ENCODE results near the gene UBD.
A peak's percentile ranks its signal among the peaks of the same experiment; 100 is the strongest.

Gene UBD

DNA sequence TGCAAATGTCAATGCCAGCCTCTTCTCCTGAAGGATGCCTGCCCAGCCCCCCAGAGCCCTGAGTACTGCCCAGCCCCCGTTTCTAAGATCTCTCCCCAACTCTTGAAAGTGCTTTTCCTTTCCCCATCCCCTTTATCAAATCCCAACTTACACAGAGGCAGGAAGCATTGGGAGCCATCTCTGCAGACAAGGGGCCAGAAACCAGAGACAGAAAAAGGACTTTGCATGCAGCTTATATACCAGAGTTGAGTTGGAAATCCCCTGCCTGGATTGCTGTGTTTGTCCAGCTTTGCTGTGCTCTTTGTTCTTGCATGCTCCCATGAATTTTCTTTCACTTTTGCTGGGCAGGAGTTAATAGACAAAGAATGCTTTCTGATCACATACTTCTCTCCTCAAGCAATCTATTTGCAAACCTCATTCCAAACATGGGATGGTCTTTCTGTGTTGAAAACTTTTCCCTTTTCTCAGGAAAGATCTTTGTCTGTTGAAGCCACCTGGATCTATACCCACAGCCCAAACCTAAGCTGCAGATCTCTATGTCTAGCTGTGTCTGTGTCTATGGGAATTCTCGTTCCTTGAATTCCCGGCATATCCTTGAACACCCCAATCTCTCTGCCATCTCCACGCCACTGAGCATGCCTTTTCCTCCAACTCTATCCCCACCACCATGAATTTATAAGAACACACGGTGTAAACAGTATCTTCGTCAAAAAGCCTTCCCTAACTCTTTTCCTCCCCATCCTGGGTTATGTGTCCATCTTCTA, at the start of gene UBD:
Gene UBD (minus strand): TSS at position 209 of the 764 bp plus-strand sequence. CDS start 31 bp downstream, at position 178.
- TF ChIP-seq, protein P1, sequence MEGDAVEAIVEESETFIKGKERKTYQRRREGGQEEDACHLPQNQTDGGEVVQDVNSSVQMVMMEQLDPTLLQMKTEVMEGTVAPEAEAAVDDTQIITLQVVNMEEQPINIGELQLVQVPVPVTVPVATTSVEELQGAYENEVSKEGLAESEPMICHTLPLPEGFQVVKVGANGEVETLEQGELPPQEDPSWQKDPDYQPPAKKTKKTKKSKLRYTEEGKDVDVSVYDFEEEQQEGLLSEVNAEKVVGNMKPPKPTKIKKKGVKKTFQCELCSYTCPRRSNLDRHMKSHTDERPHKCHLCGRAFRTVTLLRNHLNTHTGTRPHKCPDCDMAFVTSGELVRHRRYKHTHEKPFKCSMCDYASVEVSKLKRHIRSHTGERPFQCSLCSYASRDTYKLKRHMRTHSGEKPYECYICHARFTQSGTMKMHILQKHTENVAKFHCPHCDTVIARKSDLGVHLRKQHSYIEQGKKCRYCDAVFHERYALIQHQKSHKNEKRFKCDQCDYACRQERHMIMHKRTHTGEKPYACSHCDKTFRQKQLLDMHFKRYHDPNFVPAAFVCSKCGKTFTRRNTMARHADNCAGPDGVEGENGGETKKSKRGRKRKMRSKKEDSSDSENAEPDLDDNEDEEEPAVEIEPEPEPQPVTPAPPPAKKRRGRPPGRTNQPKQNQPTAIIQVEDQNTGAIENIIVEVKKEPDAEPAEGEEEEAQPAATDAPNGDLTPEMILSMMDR (IDR thresholded peaks at IDR 0.05; ENCODE audit: extremely low read depth, missing control alignments) = no peak
- peak; percentile 39 for DNase-seq (ENCODE audit: low spot score)

DNA sequence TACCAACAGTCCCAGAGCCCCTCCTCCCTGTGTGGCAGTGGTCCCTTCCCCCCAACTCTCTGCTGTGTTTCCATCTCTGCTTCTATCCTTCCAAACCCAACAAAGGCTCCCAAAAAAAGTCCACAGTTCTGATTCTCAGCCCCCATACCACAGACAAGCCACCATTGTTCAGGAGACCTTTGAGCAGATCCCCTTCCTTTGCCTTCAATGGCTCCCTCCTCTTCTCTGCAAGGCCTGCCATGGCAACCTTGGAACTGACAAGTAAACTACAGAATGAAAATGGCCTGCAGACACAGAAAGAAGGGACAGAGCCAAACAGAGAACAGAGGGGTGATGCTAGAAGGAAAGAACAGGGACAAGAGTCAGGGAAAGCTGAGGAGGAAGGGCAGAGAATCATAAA, 48.6 kb upstream of the UBD start:
- no peak for DNase-seq (ENCODE audit: low spot score)
- TF ChIP-seq, protein P1 (IDR thresholded peaks at IDR 0.05; ENCODE audit: extremely low read depth, missing control alignments) = no peak

DNA sequence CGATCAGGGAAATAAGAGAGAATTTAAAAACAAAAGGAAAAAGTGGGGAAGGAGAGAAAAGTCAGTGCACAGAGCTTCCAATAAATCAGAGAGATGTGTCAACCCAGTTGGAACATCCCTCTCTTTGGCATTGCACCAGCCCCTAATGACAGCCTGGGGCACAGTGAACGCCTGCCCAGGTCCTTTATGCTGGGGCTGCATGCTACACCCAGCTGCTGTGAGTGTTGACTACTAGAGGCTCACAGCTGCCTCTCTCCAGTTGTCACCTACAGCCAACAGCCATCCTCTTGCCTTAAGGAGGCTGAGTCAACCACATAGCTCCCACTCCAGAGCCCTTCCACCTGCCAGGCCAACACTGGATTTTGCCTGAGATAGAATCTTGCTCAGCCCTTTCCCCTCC, 44.4 kb upstream of the UBD start:
- no peak for DNase-seq (ENCODE audit: low spot score)
- TF ChIP-seq, protein P1 (IDR thresholded peaks at IDR 0.05; ENCODE audit: extremely low read depth, missing control alignments) = no peak

DNA sequence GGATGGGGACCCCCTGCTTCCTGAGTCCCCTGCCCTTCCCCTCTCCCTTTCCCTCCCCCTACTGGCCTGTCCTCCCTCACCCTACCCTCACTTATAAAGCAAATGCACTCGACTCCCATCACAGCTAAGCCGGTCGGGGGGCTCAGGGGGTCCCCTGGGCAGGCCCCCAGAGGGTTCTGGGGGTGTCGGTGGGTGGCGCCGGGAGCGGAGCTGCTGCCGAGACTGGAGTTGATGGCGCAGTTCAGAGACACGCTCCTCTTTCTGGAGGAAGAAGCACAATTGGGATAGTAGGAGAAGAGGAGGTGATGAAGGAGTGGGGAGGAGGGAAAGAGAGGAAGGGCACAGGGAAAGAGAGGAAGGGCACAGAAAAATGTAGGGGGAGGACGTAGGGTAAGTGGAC, 43.9 kb upstream of the UBD start:
- TF ChIP-seq, protein P1 (IDR thresholded peaks at IDR 0.05; ENCODE audit: extremely low read depth, missing control alignments) = no peak
- DNase-seq (ENCODE audit: low spot score) = no peak

DNA sequence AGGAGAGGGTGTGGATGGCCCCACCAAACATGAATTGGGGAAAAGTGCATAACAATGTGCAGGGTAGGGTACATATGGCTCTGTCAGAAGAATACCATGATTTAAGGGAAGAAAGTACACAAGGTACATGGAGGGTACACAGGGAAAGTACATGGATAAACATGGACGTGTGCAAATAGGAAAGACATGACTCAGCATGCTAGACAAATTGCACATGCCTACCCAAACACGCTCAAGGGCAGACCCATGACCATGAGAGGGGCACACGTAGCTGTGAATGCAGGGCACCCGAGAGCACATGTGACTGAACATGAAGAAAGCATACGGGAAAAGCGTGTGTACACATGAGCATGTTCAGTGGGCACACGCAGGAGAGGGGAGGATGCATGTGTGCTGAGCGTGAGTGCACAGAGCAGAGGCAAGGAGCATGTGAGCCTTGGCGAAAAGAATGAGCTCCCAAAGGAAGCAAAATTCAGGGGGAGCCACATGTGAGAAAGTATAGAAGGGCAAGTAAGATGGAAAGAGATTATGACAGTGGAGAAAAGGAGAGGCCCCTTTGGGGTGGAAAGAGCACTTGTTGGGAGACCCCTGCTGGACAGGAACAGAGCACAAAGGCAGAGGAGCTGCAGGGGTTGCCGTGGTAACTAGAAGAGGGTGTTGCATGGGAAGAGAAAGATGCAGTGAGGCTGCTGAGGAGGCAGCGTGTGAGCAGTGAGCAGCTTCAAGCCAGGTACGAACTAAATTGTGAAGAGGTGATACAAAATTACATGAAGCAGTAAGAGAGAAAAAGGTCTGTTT, 43.2 kb upstream of the UBD start:
- DNase-seq (ENCODE audit: low spot score) = no peak
- TF ChIP-seq, protein P1 (IDR thresholded peaks at IDR 0.05; ENCODE audit: extremely low read depth, missing control alignments) = peak; percentile 20

DNA sequence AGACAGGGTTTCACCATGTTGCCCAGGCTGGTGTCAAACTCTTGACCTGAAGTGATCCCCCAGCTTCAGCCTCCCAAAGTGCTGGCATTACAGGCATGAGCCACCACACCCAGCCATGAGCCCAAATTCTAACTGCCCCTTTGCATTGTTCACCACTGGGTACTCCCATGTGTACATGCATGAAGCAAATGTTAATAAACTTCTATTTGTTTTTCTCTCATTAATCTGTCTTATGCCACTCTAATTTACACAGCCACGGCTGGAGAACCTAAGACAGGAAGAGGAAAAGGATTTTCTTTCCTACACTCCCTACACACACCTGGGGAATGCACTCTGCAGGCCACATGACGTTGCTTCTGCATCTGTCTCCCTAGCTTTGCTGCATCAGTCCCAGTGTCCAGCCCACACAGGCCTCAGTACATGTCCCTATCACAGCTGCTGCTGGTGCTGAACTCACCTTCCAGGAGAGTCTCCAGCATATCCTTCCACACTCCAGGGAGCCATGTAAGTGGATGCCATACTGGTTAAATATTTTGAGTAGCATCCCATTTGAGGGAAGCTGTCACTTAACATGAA, 38.7 kb upstream of the UBD start:
- DNase-seq (ENCODE audit: low spot score) = no peak
- TF ChIP-seq, protein P1 (IDR thresholded peaks at IDR 0.05; ENCODE audit: extremely low read depth, missing control alignments) = no peak

DNA sequence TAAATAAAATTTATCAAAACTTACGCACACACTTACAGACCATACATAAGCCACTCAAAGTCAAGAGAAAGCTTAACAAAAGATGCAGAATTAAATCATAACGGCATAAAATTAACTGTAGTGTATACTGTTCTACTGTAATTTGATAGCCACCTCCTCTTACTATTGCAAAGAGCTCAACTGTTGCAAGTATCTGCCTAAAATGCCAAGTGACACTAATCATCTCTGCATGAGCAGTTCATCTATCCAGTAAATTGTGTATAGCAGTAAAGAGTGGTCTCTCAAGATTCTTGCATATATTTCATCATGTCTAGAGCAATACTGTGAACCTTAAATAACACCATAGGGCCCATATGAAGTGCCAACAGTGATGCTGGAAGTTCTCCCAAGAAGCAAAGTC, 37.7 kb upstream of the UBD start:
- TF ChIP-seq, protein P1 (IDR thresholded peaks at IDR 0.05; ENCODE audit: extremely low read depth, missing control alignments) = no peak
- DNase-seq (ENCODE audit: low spot score) = no peak
